Breast epithelium (tissue), 4 donors: ENCODE results near the gene CHRM1. TPM values are rescaled to one million over a fixed set of nuclear protein-coding genes. Genes with fewer than 3 reads are reported as not detected.

Source experiments
- DNase-seq, 2 donors: peaks; one replicate each; pipeline ENCODE4 v3.0.0-alpha.2; 2019; ENCODE audit warnings: low spot score in 2 of 2
- H3K27ac ChIP-seq, 2 donors: fragments of 200-600 bp; sonication (generic) in 1 of 2; one replicate each; pipeline ENCODE4 v1.5.1; 2016 to 2019; ENCODE audit warnings: mild to moderate bottlenecking in 1 of 2
- H3K27me3 ChIP-seq, 2 donors: fragments of 200-600 bp; sonication (generic) in 1 of 2; one replicate each; pipeline versions ENCODE4 v1.5.1 to v1.6.0; 2017 to 2019; ENCODE audit warnings: control low read depth in 1 of 2, mild to moderate bottlenecking in 1 of 2
- H3K36me3 ChIP-seq: fragments of 200-600 bp; one replicate; pipeline ENCODE4 v1.5.1; 2019
- H3K4me1 ChIP-seq, 2 donors: fragments of 200-600 bp; sonication (generic); one replicate each; pipeline ENCODE4 v1.5.1; 2016 to 2019; ENCODE audit warnings: control low read depth in 1 of 2
- H3K4me3 ChIP-seq, 3 donors: fragments of 200-600 bp; sonication (generic); 1 replicate in 2 of 3; 2 replicates in 1 of 3; pipeline ENCODE4 v1.5.1; 2016 to 2019; ENCODE audit warnings: mild to moderate bottlenecking in 3 of 3, moderate library complexity in 2 of 3
- H3K9me3 ChIP-seq, 2 donors: fragments of 200-600 bp; sonication (generic) in 1 of 2; one replicate each; pipeline ENCODE4 v1.5.1; 2016 to 2019; ENCODE audit warnings: control low read depth in 1 of 2
- POLR2A ChIP-seq: fragments of 450-650 bp; IDR thresholded peaks from one replicate; pipeline ENCODE4 v1.6.1; 2016; ENCODE audit warnings: antibody characterized with exemption, mild to moderate bottlenecking, moderate library complexity
- POLR2AphosphoS5 ChIP-seq, 3 donors: sonication (generic); formaldehyde crosslinking; IDR thresholded peaks; one replicate each; pipeline ENCODE4 v1.6.1; 2017; ENCODE audit warnings: antibody characterized with exemption in 3 of 3
- intact Hi-C: fragments of 100-400 bp; cut with DNase I; formaldehyde crosslinking; loops from one replicate; pipeline ENCODE4 v1.15.1; 2023; ENCODE audit warnings: low total_unique reads
- total RNA-seq, 3 donors: library from RNA; depleted of rRNA; stranded (reverse); fragments of >200 nt; gene quantifications; one replicate each; pipeline ENCODE4 v1.1.0, GENCODE V29; 2016
- TF ChIP-seq, protein P1 (sequence below), 3 donors: fragments of 450-650 bp; IDR thresholded peaks; one replicate each; pipeline ENCODE4 v1.5.1; 2016 to 2017; ENCODE audit warnings: antibody characterized with exemption in 3 of 3, mild to moderate bottlenecking in 3 of 3, moderate library complexity in 3 of 3

CHRM1 gene
- total RNA-seq, 3 donors from 2014 or later, result 0.88 to 1.3 TPM; not detected in 1

DNA sequence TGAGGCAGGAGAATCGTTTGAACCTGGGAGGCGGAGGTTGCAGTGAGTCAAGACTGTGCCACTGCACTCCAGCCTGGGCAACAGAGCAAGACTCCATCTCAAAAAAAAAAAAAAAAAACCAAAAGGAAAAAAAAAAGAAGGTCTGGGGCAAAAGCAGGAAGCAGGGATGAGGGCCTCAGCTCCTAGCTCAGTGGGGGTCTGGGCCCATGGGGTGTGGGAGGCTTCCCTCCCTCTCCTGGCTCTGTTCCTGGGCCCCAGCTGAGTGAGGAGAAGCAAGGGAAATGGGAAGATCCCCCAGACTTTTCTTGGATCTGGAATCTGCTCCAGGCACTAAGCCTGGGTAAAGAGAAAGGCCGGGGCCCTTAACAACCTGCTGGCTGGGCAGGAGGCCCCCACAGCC is 8.9 kb downstream of the CHRM1 start:
- Histone ChIP-seq H3K36me3 (no peaks in the 10 kb centered on the region), H3K4me3 (no peak overlapping the region), H3K9me3 (no peaks in the 10 kb centered on the region), H3K4me1 (peaks cover 6 to 14% of the 10 kb centered on the region in 2 donors), H3K27me3 (no peaks in the 10 kb centered on the region), H3K27ac (no peak overlapping the region)
- intact Hi-C loops, result no loop called here
- no peak for TF ChIP-seq POLR2A
- TF ChIP-seq, protein P1, sequence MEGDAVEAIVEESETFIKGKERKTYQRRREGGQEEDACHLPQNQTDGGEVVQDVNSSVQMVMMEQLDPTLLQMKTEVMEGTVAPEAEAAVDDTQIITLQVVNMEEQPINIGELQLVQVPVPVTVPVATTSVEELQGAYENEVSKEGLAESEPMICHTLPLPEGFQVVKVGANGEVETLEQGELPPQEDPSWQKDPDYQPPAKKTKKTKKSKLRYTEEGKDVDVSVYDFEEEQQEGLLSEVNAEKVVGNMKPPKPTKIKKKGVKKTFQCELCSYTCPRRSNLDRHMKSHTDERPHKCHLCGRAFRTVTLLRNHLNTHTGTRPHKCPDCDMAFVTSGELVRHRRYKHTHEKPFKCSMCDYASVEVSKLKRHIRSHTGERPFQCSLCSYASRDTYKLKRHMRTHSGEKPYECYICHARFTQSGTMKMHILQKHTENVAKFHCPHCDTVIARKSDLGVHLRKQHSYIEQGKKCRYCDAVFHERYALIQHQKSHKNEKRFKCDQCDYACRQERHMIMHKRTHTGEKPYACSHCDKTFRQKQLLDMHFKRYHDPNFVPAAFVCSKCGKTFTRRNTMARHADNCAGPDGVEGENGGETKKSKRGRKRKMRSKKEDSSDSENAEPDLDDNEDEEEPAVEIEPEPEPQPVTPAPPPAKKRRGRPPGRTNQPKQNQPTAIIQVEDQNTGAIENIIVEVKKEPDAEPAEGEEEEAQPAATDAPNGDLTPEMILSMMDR (IDR thresholded peaks at IDR 0.05), result no peak
- TF ChIP-seq POLR2AphosphoS5 (IDR thresholded peaks at IDR 0.05), result no peak
- no peak for DNase-seq

- intact Hi-C loops, result no loop called here
- H3K27ac ChIP-seq, result peak overlapping the region in 1 of 2 donors; percentile 87
- TF ChIP-seq POLR2A (no peak), POLR2AphosphoS5 (IDR thresholded peaks at IDR 0.05) (no peak)
- TF ChIP-seq, protein P1 (IDR thresholded peaks at IDR 0.05), result no peak
- no peaks in the 10 kb centered on the region for H3K27me3 ChIP-seq
- no peaks in the 10 kb centered on the region for H3K9me3 ChIP-seq
- DNase-seq, result no peak
- no peak overlapping the region for H3K4me3 ChIP-seq
- H3K4me1 ChIP-seq, result peaks cover 6 to 14% of the 10 kb centered on the region in 2 donors
- H3K36me3 ChIP-seq, result no peaks in the 10 kb centered on the region
These were observed 9.7 kb downstream of the CHRM1 start for GRCh38 chr11:62911137-62912130.

DNA sequence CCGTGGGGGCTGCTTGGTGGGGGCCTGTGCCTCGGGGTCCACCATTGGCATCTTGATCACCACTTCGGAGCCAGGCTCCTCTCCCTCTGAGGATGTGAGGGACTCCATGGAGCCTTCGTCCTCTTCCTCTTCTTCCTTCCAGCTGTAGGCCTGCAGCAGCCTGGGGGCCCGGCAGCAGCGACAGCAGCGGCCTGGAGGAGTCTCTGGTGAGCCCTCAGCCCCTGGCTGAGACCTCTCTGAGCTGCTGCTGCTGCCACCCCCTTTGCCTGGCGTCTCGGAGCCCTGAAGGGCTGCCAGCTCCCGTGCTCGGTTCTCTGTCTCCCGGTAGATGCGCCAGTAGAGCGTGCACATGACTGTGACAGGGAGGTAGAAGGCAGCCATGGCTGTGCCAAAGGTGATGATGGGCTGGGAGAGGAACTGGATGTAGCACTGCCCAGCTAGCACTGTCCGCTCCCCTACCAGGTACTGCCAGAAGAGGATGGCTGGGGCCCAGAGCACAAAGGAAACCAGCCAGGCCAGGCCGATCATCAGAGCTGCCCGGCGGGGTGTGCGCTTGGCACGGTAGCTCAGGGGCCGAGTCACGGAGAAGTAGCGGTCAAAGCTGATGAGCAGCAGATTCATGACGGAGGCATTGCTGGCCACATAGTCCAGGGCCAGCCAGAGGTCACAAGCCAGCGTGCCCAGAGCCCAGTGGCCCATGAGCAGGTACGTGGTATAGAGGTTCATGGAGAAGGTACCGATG is 10.9 kb downstream of the CHRM1 start:
- no peak for DNase-seq
- Histone ChIP-seq H3K27ac (peak overlapping the region; percentile 65 to 87), H3K4me3 (no peak overlapping the region), H3K4me1 (peaks cover 6 to 14% of the 10 kb centered on the region in 2 donors), H3K36me3 (no peaks in the 10 kb centered on the region), H3K27me3 (no peaks in the 10 kb centered on the region), H3K9me3 (no peaks in the 10 kb centered on the region)
- TF ChIP-seq POLR2AphosphoS5 (IDR thresholded peaks at IDR 0.05) (no peak), POLR2A (no peak)
- TF ChIP-seq, protein P1 (IDR thresholded peaks at IDR 0.05), result no peak
- intact Hi-C loops, result no loop called here

DNA sequence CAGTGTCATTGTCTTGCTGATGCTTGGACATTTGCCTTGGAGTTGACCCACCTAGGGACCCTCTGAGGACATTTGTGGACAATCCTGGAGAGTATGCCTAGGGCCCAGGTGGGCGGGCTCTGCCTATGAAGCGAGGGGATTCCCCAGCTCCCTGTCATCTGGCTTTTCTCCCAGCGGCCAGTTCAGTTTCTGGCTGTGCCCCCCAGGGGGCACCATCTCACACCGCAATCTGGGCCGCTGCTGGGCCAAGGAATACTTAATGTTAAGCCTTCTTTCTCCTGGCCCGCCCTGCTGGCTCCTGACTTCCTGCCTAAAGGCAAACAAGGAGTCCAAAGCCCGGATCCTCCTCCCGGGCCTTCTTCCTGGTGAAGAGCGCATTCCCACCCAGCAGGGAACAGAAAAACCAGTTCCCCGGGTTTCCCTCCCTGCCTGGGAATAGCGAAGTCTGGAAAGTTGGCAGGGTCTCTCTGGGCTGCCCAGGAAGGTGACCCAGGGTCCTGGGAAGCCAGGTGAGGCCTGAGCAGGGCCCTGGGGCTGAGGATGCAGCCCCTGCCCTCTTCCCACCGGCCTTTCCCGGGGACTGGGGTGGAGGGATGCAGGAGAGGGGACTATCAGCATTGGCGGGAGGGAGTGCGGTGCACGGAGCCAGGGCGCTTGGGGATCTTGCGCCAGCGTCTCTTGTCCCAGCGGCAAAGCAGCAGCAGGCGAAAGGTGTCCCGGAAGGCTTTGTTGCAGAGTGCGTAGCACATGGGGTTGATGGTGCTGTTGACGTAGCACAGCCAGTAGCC is 11.9 kb downstream of the CHRM1 start:
- Histone ChIP-seq H3K4me3 (peak overlapping the region in 2 of 3 donors; percentile 1 to 45), H3K27me3 (no peaks in the 10 kb centered on the region), H3K36me3 (no peaks in the 10 kb centered on the region), H3K4me1 (peaks cover 6 to 14% of the 10 kb centered on the region in 2 donors), H3K27ac (peak overlapping the region; percentile 65 to 87), H3K9me3 (no peaks in the 10 kb centered on the region)
- TF ChIP-seq, protein P1 (IDR thresholded peaks at IDR 0.05), result peak; percentile 39 to 61 (median 55)
- peak in 2 of 3 donors; percentile 21 to 26 for TF ChIP-seq POLR2AphosphoS5 (IDR thresholded peaks at IDR 0.05)
- TF ChIP-seq POLR2A, result no peak
- peak; percentile 81 to 87 for DNase-seq
- intact Hi-C loops, result loop anchor here (5.0 kb wide), 1 partner anchor 113 kb away; no protein-coding TSS in a partner anchor
